ENCODE data around the gene CCDC138.

- TF ChIP-seq CTCF (conservative IDR thresholded peaks at IDR 0.05; ENCODE audit: low read depth, low read length) (no peak), EZH2phosphoT487 (IDR thresholded peaks at IDR 0.05; ENCODE audit: borderline replicate concordance, low read length) (no peak)
Observed at GRCh38 chr2:108925286-108925685, 138.7 kb downstream of the CCDC138 start.
